ENCODE results near the gene FOXN3.

Gene FOXN3

GRCh38 chr14:89219051-89219450, 198.0 kb downstream of the FOXN3 start:
- TF ChIP-seq SPI1 (IDR thresholded peaks at IDR 0.05; ENCODE audit: borderline replicate concordance, low read depth) (peak; percentile 63; the same call in 1 of the 2 replicates), POLR2AphosphoS5 (IDR thresholded peaks at IDR 0.05; ENCODE audit: low read depth) (no peak)
- no peaks in the 10 kb centered on the region for H3K27me3 ChIP-seq (ENCODE audit: insufficient read depth, poor library complexity, severe bottlenecking)
- H3K4me3 ChIP-seq (replicated peaks; ENCODE audit: insufficient read depth, low read length) = no peak overlapping the region
- no peak overlapping the region for H3K27ac ChIP-seq (replicated peaks)
- peak; percentile 43 to 66 for DNase-seq (ENCODE audit: low read depth in 1 of 2, low spot score in 1 of 2)

GRCh38 chr14:89217891-89218290, 199.1 kb downstream of the FOXN3 start:
- no peak overlapping the region for H3K4me3 ChIP-seq (replicated peaks; ENCODE audit: insufficient read depth, low read length)
- no peak for TF ChIP-seq POLR2AphosphoS5 (IDR thresholded peaks at IDR 0.05; ENCODE audit: low read depth)
- no peak for TF ChIP-seq CTCF (IDR thresholded peaks at IDR 0.05; ENCODE audit: insufficient read depth, low read length)
- no peak for TF ChIP-seq REST (IDR thresholded peaks at IDR 0.05; ENCODE audit: insufficient replicate concordance, low read depth)
- no peak for TF ChIP-seq SPI1 (IDR thresholded peaks at IDR 0.05; ENCODE audit: borderline replicate concordance, low read depth)
- TF ChIP-seq GABPA (IDR thresholded peaks at IDR 0.05; ENCODE audit: low read depth) = no peak
- H3K27me3 ChIP-seq (ENCODE audit: insufficient read depth, poor library complexity, severe bottlenecking) = no peaks in the 10 kb centered on the region
- H3K27ac ChIP-seq (replicated peaks) = no peak overlapping the region
- no peak for DNase-seq (ENCODE audit: low read depth in 1 of 2, low spot score in 1 of 2)

GRCh38 chr14:89215531-89215930, 201.5 kb downstream of the FOXN3 start:
- Histone ChIP-seq H3K27me3 (ENCODE audit: insufficient read depth, poor library complexity, severe bottlenecking) (no peaks in the 10 kb centered on the region), H3K4me3 (replicated peaks; ENCODE audit: insufficient read depth, low read length) (no peak overlapping the region), H3K27ac (replicated peaks) (no peak overlapping the region)
- TF ChIP-seq CTCF (IDR thresholded peaks at IDR 0.05; ENCODE audit: insufficient read depth, low read length) (no peak), GABPA (IDR thresholded peaks at IDR 0.05; ENCODE audit: low read depth) (no peak), POLR2AphosphoS5 (IDR thresholded peaks at IDR 0.05; ENCODE audit: low read depth) (no peak), SPI1 (IDR thresholded peaks at IDR 0.05; ENCODE audit: borderline replicate concordance, low read depth) (no peak), REST (IDR thresholded peaks at IDR 0.05; ENCODE audit: insufficient replicate concordance, low read depth) (no peak)
- DNase-seq (ENCODE audit: low read depth in 1 of 2, low spot score in 1 of 2) = no peak

GRCh38 chr14:89215114-89215513, 201.9 kb downstream of the FOXN3 start:
- TF ChIP-seq CTCF (IDR thresholded peaks at IDR 0.05; ENCODE audit: insufficient read depth, low read length) (no peak), REST (IDR thresholded peaks at IDR 0.05; ENCODE audit: insufficient replicate concordance, low read depth) (no peak), SPI1 (IDR thresholded peaks at IDR 0.05; ENCODE audit: borderline replicate concordance, low read depth) (no peak), GABPA (IDR thresholded peaks at IDR 0.05; ENCODE audit: low read depth) (no peak), POLR2AphosphoS5 (IDR thresholded peaks at IDR 0.05; ENCODE audit: low read depth) (no peak)
- no peak overlapping the region for H3K27ac ChIP-seq (replicated peaks)
- H3K27me3 ChIP-seq (ENCODE audit: insufficient read depth, poor library complexity, severe bottlenecking) = no peaks in the 10 kb centered on the region
- DNase-seq (ENCODE audit: low read depth in 1 of 2, low spot score in 1 of 2) = no peak
- no peak overlapping the region for H3K4me3 ChIP-seq (replicated peaks; ENCODE audit: insufficient read depth, low read length)

Data from HL-60 (cell line).